HG02852 (cell line): Measurements from ENCODE around the gene ARHGEF40.

Experiments used
- ATAC-seq: cut with Tn5 transposase; IDR thresholded peaks from one replicate; pipeline ENCODE4 v1.9.1; 2021; ENCODE audit warnings: mild to moderate bottlenecking, moderate library complexity; ENCODE audit not compliant: unreplicated experiment

ARHGEF40 gene

DNA sequence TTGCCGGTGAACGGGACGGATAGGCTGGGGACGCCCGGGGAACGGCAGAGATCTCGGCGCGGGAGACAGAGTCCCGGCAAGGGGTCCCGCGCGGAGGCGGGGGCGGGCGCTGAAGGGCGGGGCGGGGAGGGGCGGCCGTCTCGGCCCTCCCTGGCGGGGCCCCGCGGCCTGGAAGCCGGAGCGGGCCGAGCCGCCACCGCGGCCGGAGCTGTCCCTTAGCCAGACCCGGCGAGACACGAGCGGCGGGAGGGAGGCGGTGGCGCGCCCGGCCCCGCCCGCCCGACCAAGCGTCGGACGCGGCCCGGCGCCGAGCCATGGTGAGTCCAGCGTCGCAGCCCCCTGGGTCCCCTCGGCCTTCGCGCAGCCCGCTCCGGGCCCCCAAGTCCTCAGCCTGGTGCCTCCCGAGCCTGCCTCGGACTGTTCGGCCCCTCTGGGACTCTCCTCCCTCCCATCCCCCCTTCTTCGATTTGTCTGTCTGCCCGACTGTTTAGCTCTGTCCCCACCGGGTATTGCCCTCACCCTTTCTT lies at the start of gene ARHGEF40:
ARHGEF40 (plus strand) TSS at position 222 of the 527 bp plus-strand sequence; CDS start at position 315, 93 bp downstream.
- no peak for ATAC-seq

GRCh38 chr14:21020977-21021545 lies 49.0 kb upstream of the ARHGEF40 start:
- no peak for ATAC-seq

DNA sequence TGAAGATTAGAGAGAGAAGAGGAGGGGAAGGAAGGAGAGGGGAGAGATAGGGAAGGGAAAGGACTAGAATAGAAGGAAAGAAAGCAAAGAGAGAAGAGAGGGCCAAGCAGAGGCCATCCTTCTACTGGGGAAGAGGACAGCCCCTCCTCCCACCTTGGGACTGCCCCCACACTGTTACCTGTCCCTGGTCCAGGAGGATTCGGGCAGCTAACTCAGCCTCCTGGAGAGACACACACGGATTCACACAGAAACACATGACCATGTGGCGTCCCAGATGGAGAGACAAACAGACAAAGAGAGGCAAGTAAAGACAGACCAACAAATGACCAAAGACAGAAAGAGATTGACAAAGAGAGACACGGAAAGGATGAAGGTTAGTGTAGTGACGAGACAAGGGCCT lies 47.4 kb upstream of the ARHGEF40 start:
- no peak for ATAC-seq

DNA sequence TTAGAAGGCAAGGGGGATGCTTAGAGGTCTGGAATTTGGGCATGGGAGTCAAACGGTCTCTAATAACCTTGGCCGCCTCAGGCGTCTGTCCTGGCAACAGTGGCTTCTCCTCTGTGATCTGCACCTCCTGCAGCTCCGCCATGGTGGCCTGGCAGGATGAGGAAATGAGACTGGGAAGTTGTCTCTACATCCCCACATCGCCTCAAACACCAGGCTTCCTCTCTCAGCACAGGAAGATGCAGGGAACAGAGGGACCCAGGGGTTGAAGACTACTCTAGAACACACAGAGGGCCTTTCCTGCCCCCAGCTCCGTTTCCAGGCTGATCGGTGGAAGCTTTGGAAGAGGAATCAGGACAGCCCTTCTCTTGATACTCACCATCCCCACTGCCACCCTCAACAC lies 46.9 kb upstream of the ARHGEF40 start:
- no peak for ATAC-seq

- no peak for ATAC-seq
Observed at GRCh38 chr14:21023817-21024584, 46.1 kb upstream of the ARHGEF40 start.

GRCh38 chr14:21024585-21025370 lies 45.3 kb upstream of the ARHGEF40 start, which contains the start of gene NDRG2:
Gene NDRG2, minus strand, starts transcription at chr14:21025061. Its CDS starts 1,746 bp downstream, at chr14:21023315.
- ATAC-seq, result peak; percentile 55

- no peak for ATAC-seq
Observed at GRCh38 chr14:21025371-21026273, 44.5 kb upstream of the ARHGEF40 start.

DNA sequence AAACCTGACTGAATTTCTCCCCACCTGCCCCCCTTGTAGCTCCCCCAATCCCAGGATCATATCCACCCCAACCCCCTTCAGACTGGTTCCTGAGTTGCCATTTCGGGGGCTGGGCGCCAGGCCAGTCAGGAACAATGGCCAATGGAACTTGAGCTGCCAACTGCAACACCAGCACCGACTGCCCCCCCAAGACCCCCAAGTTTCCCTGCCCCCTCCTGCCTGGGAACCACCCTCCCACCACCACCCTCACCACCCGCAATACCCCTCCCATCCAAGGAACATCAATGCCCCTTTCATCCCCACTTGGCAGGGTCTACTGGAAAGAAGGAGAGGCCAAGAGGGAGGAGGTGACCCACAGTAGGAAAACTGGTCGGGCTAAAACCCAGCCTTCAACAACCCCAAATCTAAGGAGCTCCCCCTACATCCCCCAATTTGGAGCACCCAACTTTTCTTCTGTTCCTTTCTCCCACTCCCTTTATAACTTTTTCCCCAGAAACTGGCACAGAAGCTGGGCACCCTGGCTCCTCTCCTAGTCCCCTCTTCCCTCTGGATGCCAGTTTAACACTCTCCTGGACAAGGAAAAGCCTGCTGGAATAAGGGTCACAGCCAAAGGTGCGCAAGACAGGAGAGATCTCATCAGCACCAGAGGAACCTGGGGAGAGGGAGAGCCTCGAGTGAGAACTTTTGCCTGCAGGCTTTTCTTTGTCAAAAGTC lies 43.7 kb upstream of the ARHGEF40 start:
- no peak for ATAC-seq

- ATAC-seq, result no peak
Observed at GRCh38 chr14:21026988-21027315, 43.2 kb upstream of the ARHGEF40 start.

DNA sequence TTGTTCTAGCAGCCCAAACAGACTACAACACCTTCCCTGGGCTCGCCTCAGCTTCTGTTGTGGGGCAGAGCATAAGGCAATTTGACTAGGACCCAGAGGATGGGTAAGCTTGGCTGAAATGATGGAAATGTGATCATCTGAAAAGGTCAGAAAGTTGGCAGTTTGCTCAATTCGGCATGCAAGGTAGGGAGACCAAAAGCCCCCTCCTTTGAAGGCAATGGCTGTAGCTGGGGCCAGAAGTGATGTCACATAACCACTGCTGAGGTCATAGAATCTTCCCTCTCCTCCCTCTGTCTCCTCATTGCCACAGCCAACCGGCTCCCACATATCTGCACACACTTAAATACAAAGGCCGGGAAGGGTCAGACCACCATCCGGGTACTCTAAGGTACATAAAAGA lies 40.2 kb upstream of the ARHGEF40 start, which contains the start of gene TPPP2:
TPPP2 (plus strand) TSS at position 301 of the 400 bp plus-strand sequence. CDS start 365 bp downstream, outside the sequence.
- no peak for ATAC-seq

DNA sequence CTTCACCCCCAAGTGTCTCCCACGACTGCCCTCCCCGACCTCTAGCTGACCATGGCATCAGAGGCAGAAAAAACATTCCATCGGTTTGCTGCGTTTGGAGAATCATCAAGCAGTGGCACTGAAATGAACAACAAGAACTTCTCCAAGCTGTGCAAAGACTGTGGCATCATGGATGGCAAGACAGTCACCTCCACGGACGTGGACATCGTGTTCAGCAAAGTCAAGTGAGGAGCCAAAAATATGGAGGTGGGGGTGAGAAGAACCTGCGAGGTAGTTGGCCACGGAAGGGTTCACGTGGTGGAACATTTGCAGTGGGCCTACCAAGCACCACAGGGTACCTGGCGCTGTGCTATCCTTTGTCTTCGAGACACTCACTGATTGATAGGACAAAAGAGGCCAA lies 39.6 kb upstream of the ARHGEF40 start:
- no peak for ATAC-seq

DNA sequence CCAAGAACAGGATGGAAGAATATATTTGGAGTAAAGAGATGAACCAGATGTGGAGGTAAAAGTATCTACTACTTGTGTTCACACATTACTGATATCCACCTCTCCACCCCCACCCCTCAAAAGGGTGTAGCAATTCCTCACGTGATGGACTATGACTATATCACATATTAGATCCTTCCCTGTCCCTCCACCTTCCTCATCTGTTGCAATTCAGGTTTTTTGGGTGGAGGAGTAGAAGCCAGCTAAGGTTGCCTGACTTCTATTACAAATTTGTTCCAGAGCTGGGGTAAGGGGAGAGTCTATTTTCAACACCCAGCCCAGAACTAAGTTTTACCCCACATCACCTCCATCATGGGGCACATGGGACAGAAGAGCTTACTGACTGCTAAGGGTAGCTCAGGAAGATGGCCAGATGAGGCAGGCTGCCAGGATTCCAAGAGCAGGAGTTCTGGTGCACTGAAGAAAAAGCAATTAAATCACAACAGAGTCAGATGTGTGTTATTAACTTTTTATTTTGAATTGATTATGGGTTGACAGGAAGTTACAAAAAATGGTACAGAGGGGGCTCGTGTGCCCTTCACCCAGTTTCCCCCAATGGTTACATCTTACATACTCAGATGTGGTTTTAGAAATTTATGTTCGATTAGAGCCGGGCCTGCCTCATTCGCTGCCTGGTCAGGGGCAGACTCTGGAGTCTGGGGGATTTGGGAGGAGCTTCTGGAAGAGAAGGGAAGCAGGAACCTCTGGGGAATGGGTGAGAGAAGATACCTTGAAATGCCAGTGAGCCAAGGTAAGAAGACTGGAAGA lies 37.6 kb upstream of the ARHGEF40 start:
- no peak for ATAC-seq

GRCh38 chr14:21033133-21033698 lies 36.9 kb upstream of the ARHGEF40 start:
- ATAC-seq, result no peak

DNA sequence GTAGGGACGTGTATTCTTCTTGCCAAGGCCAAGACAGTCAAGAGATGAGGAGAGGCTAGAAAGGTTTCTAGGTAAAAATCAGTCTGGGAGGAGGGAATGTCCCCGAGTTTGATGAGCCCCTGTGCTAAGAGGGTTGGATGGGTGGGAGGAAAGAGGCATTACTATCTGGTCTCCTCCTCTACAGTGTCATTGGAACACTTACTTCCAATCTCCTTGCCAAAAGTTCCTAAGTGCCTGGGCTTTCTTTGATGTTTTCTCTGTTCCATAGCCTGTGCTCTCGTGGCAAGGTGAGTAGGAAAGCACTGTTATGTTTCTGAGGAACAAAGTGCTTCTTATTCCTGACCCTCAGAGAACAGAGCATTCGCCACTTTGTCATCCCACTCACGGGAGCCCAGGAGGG lies 35.4 kb upstream of the ARHGEF40 start, which contains the start of gene RNASE13:
RNASE13 (minus strand) TSS at position 101 of the 400 bp plus-strand sequence. CDS start 519 bp downstream, outside the sequence.
- ATAC-seq, result no peak

- no peak for ATAC-seq
Observed at GRCh38 chr14:21036751-21037150, 33.4 kb upstream of the ARHGEF40 start.

DNA sequence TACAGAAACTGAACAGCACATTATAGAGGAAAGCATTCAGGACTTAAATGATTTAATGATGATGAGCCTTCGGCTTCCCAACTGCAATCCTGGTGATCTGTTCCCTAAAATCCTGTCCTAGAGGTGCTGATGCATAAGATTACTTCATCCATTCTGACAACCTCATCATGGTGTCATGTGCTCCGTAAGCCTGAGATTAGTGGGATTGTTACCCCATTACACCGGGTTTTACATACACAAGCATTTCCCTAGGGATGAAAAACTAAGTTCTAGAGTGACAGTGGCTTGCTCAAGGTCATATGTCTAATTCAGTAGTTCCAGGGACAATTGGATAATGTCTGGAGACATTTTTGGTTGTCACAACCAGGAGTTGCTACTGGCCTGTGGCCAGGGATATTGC lies 32.9 kb upstream of the ARHGEF40 start:
- no peak for ATAC-seq

DNA sequence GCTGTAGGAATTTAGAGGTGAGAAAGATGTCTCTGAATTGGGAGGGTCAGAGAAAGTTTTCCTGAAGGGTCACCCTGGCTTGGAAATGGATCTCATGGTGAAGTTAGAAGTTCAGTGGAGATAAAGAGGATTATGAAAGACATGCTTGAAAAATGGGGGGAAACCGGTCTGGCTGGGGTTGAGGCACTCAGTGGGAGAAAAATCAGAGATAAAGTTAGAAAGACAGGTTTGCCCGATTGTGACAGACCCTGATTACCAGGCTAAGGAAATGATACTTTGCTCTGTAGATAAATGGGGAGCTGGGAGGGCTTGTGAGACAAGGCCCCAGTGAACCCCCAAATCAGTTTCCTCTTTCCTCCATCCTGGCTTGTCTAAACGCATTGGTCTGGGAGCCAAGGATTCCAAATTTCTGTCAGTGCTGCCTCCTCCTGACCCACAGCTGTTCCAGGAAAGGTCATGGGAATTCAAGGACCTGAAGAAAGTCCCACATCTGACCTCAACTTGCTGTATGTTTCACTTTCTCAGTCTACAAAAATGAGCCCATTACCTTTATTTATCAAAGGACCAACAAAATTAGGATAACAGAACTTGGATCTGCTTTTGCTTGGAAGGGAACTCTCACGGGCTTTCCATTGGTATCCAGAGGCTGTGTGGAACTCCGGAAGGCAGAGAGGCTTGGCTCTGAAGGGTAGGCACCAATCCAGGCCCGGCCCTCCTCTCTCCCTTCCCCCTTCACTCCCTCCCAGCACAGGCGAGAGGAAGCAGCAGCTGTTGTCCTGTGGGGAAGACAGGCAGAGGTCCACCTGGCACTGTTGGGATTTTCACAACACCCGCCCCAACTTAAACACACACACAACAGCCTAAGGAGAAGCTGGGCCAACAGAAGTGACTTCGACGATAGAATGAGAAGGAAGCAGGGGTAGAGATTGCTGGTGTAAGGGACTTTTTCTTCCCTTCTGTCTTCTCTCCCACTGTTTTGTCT lies 31.4 kb upstream of the ARHGEF40 start:
- ATAC-seq, result no peak
